ENCODE measurements around the gene COX8C. TPM values are rescaled to one million over a fixed set of nuclear protein-coding genes. Genes with fewer than 3 reads are reported as not detected.

COX8C gene
- total and polyA plus RNA-seq, 10 of the 15 experiments (the other 5 are each of a cell fraction or from before 2014, with no cell fraction given) = 0.15 to 0.20 TPM; not detected in 8

DNA sequence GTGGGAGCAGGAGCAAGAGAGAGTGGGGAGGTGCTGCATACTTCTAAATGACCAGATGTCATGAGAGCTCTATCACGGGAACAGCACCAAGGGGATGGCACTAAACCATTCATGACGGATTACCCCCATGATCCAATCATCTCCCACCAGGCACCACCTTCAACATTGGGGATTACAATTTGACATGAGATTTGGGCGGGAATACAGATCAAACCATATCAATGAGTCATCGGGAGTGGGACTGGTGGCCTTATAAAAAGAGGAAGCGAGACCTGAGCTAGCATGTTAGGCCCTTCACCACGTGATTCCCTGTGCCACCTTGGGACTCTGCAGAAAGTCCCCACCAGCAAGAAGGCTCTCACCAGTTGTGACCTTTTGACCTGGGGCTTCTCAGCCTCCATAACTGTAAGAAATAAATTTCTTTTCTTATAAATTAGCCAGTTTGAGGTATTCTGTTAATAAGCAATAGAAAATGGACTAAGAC, 28.7 kb downstream of the COX8C start (continued):
- TF ChIP-seq BCL11A (IDR thresholded peaks at IDR 0.05; ENCODE audit: low read depth, low read length) = peak; percentile 91
- TF ChIP-seq, protein P1, sequence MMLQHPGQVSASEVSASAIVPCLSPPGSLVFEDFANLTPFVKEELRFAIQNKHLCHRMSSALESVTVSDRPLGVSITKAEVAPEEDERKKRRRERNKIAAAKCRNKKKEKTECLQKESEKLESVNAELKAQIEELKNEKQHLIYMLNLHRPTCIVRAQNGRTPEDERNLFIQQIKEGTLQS (IDR thresholded peaks at IDR 0.05; ENCODE audit: borderline replicate concordance, extremely low read depth, low read depth, low read length) = 0 out of 2 replicates have a peak, but pooled peaks have one; percentile 34
- no peak for TF ChIP-seq ZNF207 (IDR thresholded peaks at IDR 0.05; ENCODE audit: borderline replicate concordance)
- no peak for TF ChIP-seq SMAD1 (IDR thresholded peaks at IDR 0.05; ENCODE audit: low read depth, partially characterized antibody)
- peak; percentile 87 for TF ChIP-seq NBN (IDR thresholded peaks at IDR 0.05)
- TF ChIP-seq ZNF274 (IDR thresholded peaks at IDR 0.05; ENCODE audit: insufficient read depth, insufficient read length) = no peak
- no peak for TF ChIP-seq ZSCAN29 (IDR thresholded peaks at IDR 0.05)
- TF ChIP-seq SIX5 (IDR thresholded peaks at IDR 0.05; ENCODE audit: low read depth, low read length, severe bottlenecking) = no peak
- peak; percentile 83 to 90; a peak in 3 of 4 replicates for TF ChIP-seq BHLHE40 (IDR thresholded peaks at IDR 0.05; ENCODE audit: borderline replicate concordance in 1 of 2, low read depth in 2 of 2, low read length in 1 of 2)
- no peak for TF ChIP-seq SUZ12 (IDR thresholded peaks at IDR 0.05; ENCODE audit: unreplicated experiment)
- TF ChIP-seq, protein P2, sequence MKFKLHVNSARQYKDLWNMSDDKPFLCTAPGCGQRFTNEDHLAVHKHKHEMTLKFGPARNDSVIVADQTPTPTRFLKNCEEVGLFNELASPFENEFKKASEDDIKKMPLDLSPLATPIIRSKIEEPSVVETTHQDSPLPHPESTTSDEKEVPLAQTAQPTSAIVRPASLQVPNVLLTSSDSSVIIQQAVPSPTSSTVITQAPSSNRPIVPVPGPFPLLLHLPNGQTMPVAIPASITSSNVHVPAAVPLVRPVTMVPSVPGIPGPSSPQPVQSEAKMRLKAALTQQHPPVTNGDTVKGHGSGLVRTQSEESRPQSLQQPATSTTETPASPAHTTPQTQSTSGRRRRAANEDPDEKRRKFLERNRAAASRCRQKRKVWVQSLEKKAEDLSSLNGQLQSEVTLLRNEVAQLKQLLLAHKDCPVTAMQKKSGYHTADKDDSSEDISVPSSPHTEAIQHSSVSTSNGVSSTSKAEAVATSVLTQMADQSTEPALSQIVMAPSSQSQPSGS (IDR thresholded peaks at IDR 0.05; ENCODE audit: low read length) = peak; percentile 88
- peak; percentile 84 for TF ChIP-seq ATF7 (IDR thresholded peaks at IDR 0.05; ENCODE audit: low read depth)
- no peak; a peak in 1 of 4 replicates for TF ChIP-seq ETV6 (conservative IDR thresholded peaks at IDR 0.05 in 1 of 2, IDR thresholded peaks at IDR 0.05 in 1 of 2; ENCODE audit: borderline replicate concordance in 1 of 2, low read depth in 1 of 2)
- TF ChIP-seq ZBED1 (IDR thresholded peaks at IDR 0.05; ENCODE audit: borderline replicate concordance) = peak; percentile 44; the same call in 1 of the 2 replicates
- TF ChIP-seq EZH2 (IDR thresholded peaks at IDR 0.05; ENCODE audit: borderline replicate concordance, control insufficient read depth, low read depth, low read length) = no peak
- TF ChIP-seq KDM1A (IDR thresholded peaks at IDR 0.05; ENCODE audit: borderline replicate concordance) = no peak
- TF ChIP-seq ASH2L (IDR thresholded peaks at IDR 0.05; ENCODE audit: borderline replicate concordance, low read depth) = no peak
- TF ChIP-seq CREM (IDR thresholded peaks at IDR 0.05; ENCODE audit: low read depth) = peak; percentile 84
- TF ChIP-seq STAT1 (conservative IDR thresholded peaks at IDR 0.05) = no peak
- TF ChIP-seq SMC3 (IDR thresholded peaks at IDR 0.05; ENCODE audit: borderline replicate concordance, low read length) = no peak
- no peak for TF ChIP-seq MXI1 (IDR thresholded peaks at IDR 0.05; ENCODE audit: low read depth, low read length)
- peak; percentile 44; the same call in 1 of the 2 replicates for TF ChIP-seq MTA3 (IDR thresholded peaks at IDR 0.05; ENCODE audit: borderline replicate concordance, low read length)
- TF ChIP-seq, protein P3, sequence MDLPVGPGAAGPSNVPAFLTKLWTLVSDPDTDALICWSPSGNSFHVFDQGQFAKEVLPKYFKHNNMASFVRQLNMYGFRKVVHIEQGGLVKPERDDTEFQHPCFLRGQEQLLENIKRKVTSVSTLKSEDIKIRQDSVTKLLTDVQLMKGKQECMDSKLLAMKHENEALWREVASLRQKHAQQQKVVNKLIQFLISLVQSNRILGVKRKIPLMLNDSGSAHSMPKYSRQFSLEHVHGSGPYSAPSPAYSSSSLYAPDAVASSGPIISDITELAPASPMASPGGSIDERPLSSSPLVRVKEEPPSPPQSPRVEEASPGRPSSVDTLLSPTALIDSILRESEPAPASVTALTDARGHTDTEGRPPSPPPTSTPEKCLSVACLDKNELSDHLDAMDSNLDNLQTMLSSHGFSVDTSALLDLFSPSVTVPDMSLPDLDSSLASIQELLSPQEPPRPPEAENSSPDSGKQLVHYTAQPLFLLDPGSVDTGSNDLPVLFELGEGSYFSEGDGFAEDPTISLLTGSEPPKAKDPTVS (IDR thresholded peaks at IDR 0.05; ENCODE audit: low read depth, low read length) = no peak
- no peak for TF ChIP-seq HDGF (IDR thresholded peaks at IDR 0.05)
- TF ChIP-seq EGR1 (IDR thresholded peaks at IDR 0.05; ENCODE audit: borderline replicate concordance in 1 of 2, low read depth in 2 of 2, low read length in 2 of 2) = no peak
- TF ChIP-seq NR2F1 (conservative IDR thresholded peaks at IDR 0.05) = peak; percentile 99
- TF ChIP-seq PAX8 (IDR thresholded peaks at IDR 0.05) = no peak
- no peak for TF ChIP-seq POLR2A (IDR thresholded peaks at IDR 0.05; ENCODE audit: low read depth, low read length)
- no peak for TF ChIP-seq ZNF622 (IDR thresholded peaks at IDR 0.05)
- no peak for TF ChIP-seq GABPA (IDR thresholded peaks at IDR 0.05; ENCODE audit: low read depth)

Measured in GM12878 (cell line).